ENCODE results near the gene HOXD12.

GRCh38 chr2:176137906-176138305, 38.3 kb downstream of the HOXD12 start:
- TF ChIP-seq CTCF (optimal IDR thresholded peaks at IDR 0.05 in 1 of 3, IDR thresholded peaks at IDR 0.05 in 1 of 3, conservative IDR thresholded peaks at IDR 0.05 in 1 of 3; ENCODE audit: extremely low read depth in 1 of 3, insufficient read depth in 2 of 3, low read length in 3 of 3) (no peak), EZH2 (IDR thresholded peaks at IDR 0.05; ENCODE audit: low read length) (no peak)

Measured in keratinocyte (primary cell).